K562 (cell line): ENCODE data around the gene PTGIR. TPM values are rescaled to one million over a fixed set of nuclear protein-coding genes. Genes with fewer than 3 reads are reported as not detected.
A peak's percentile ranks its signal among the peaks of the same experiment; 100 is the strongest.

Source experiments
- ATAC-seq: fragments of 200-7000 bp; cut with Tn5 transposase; 3 replicates; pipeline ENCODE4 v1.9.1; 2020; ENCODE audit warnings: moderate library complexity
- BruUV-seq: library from RNA; stranded (reverse); fragments of 400-500 nt; replicated peaks from 2 replicates; lab custom pipeline; 2021; lab: Mats Ljungman, UMichigan
- CTCF ChIA-PET: fragments of 300-600 bp; formaldehyde crosslinking; extraction: SDS; loops from one replicate; lab custom pipeline; 2021; ENCODE audit warnings: low intra/inter-chr PET ratio; lab: Yijun Ruan, JAX
- POLR2A ChIA-PET: fragments of 300-600, 350-650 bp; sonication (Branson Sonifier 250); formaldehyde crosslinking; extraction: SDS; loops from one replicate; lab custom pipeline; 2021; ENCODE audit warnings: antibody characterized with exemption, inconsistent platforms; lab: Yijun Ruan, JAX
- DNase-seq, 4 experiments: peaks; one replicate each; pipeline versions ENCODE4 v3.0.0 to v3.0.0-alpha.2; 2011 to 2018; ENCODE audit warnings: low spot score in 3 of 4, mixed read lengths in 3 of 4; ENCODE audit errors: extremely low read depth in 1 of 4
- FAIRE-seq: peaks from 2 replicates; lab custom pipeline; 2011; peaks lifted over from hg19 to GRCh38; lab: Jason Lieb, UNC
- H2AFZ ChIP-seq: 2 replicates; pipeline ENCODE4 v1.6.0; 2011; ENCODE audit warnings: low read depth, low read length, control low read depth, inconsistent platforms
- H3K27ac ChIP-seq: fragments of 200-600 bp; 3 replicates; pipeline ENCODE4 v1.8.0; 2011; ENCODE audit warnings: low read depth, mild to moderate bottlenecking, control low read depth, inconsistent platforms, low read length, moderate library complexity, mixed read lengths; ENCODE audit errors: extremely low read depth
- H3K27me3 ChIP-seq, 2 experiments: fragments of 300-600 bp in 1 of 2; 2 replicates in 1 of 2; 3 replicates in 1 of 2; pipeline versions ENCODE4 v1.6.0 to v1.8.0; 2011; ENCODE audit warnings: inconsistent platforms in 2 of 2, low read length in 2 of 2, mild to moderate bottlenecking in 1 of 2, mixed read lengths in 1 of 2, moderate library complexity in 1 of 2; ENCODE audit not compliant: control insufficient read depth in 2 of 2, insufficient read depth in 2 of 2
- H3K36me3 ChIP-seq: fragments of 300-600 bp; 3 replicates; pipeline ENCODE4 v1.8.0; 2011; ENCODE audit warnings: mild to moderate bottlenecking, low read length, inconsistent platforms; ENCODE audit not compliant: control insufficient read depth, insufficient read depth
- H3K4me1 ChIP-seq, 2 experiments: fragments of 200-600 bp in 1 of 2; replicated peaks in 1 of 2; 2 replicates in 1 of 2; 3 replicates in 1 of 2; pipeline versions ENCODE4 v1.5.1 to v1.8.0; 2011; ENCODE audit warnings: inconsistent platforms in 2 of 2, low read length in 2 of 2, mild to moderate bottlenecking in 1 of 2, mixed read lengths in 1 of 2, moderate library complexity in 1 of 2; ENCODE audit not compliant: control insufficient read depth in 2 of 2, insufficient read depth in 2 of 2
- H3K4me2 ChIP-seq: 2 replicates; pipeline ENCODE4 v1.6.1; 2011; ENCODE audit warnings: low read length, control low read depth, inconsistent platforms, mixed read lengths; ENCODE audit not compliant: insufficient read depth
- H3K4me3 ChIP-seq: fragments of 200-600 bp; sonication (generic), shearing (Covaris generic); 2 replicates; pipeline ENCODE4 v1.5.1; 2016; ENCODE audit warnings: control low read depth, inconsistent platforms
- H3K79me2 ChIP-seq: fragments of 200-600 bp; 3 replicates; pipeline ENCODE4 v1.8.0; 2011; ENCODE audit warnings: low read length, inconsistent platforms; ENCODE audit not compliant: control insufficient read depth, insufficient read depth
- H3K9ac ChIP-seq, 2 experiments: 2 replicates each; pipeline versions ENCODE4 v1.6.0 to v1.6.1; 2011; ENCODE audit warnings: low read depth in 2 of 2, low read length in 2 of 2, control low read depth in 1 of 2, inconsistent platforms in 1 of 2, mild to moderate bottlenecking in 1 of 2, mixed read lengths in 1 of 2; ENCODE audit not compliant: insufficient read depth in 1 of 2
- H3K9me1 ChIP-seq: one replicate; pipeline ENCODE4 v1.6.0; 2011; ENCODE audit warnings: inconsistent platforms, mild to moderate bottlenecking, low read length, moderate library complexity; ENCODE audit not compliant: control insufficient read depth, insufficient read depth
- H3K9me3 ChIP-seq: replicated peaks from 2 replicates; pipeline ENCODE4 v1.5.1; 2011; ENCODE audit warnings: low read depth, low read length, inconsistent platforms; ENCODE audit not compliant: control insufficient read depth, insufficient read depth
- H4K20me1 ChIP-seq: replicated peaks from 2 replicates; pipeline ENCODE4 v1.6.1; 2011; ENCODE audit warnings: low read length, inconsistent platforms, mixed read lengths; ENCODE audit not compliant: control insufficient read depth, insufficient read depth
- MED1 ChIP-seq: sonication (generic); formaldehyde crosslinking; IDR thresholded peaks from 2 replicates; pipeline ENCODE4 v1.8.1; 2023; ENCODE audit warnings: missing genetic modification reagents, borderline replicate concordance
- ZBED1 ChIP-seq: IDR thresholded peaks from 2 replicates; pipeline ENCODE4 v1.6.1; 2014
- ZNF780A ChIP-seq: fragments of 250-450 bp; sonication (Bioruptor Pico); IDR thresholded peaks from 2 replicates; pipeline ENCODE4 v1.5.0; 2021; ENCODE audit warnings: mild to moderate bottlenecking
- WGBS: fragments of 100-300 bp; shearing (Covaris generic); methylation state at CpG from one replicate; pipeline ENCODE4 v1.1.6; 2016; ENCODE audit warnings: low coverage, mixed read lengths; ENCODE audit not compliant: insufficient coverage; ENCODE audit errors: missing lambda C conversion rate; 5-methylcytosine and 5-hydroxymethylcytosine counted together
- in situ Hi-C: fragments of 300-500 bp; cut with MboI; formaldehyde crosslinking; loops from 4 replicates; pipeline ENCODE4 v1.15.0; 2018; ENCODE audit warnings: inconsistent platforms, mixed read lengths
- intact Hi-C: fragments of 100-400 bp; cut with micrococcal nuclease; formaldehyde crosslinking; loops from 2 replicates; pipeline ENCODE4 v1.14.2; 2022
- polyA plus RNA-seq, 8 experiments: library from polyadenylated mRNA; depleted of rRNA in 4 of 8; stranded (reverse) in 5 of 8; unstranded in 3 of 8; fragments of >200 nt; fragmentation: Nextera tagmentation in 2 of 8; fragmentation: Illumina TruSeq in 1 of 8; extraction: Ambion mirVana in 2 of 8; extraction: Trizol in 1 of 8; gene quantifications; 2 replicates each; pipeline versions ENCODE4 v1.2.1 to v1.2.3, GENCODE V29; 2011 to 2014; ENCODE audit warnings: inconsistent platforms in 1 of 8, missing spikeins in 1 of 8
- total RNA-seq, 7 experiments: library from RNA; depleted of rRNA in 6 of 7; stranded (reverse); fragments of >200 nt in 6 of 7; fragmentation: Illumina TruSeq in 2 of 7; extraction: Trizol in 2 of 7; gene quantifications; 2 replicates each; pipeline versions ENCODE4 v1.2.1 to v1.2.3, GENCODE V29; 2011 to 2021; ENCODE audit warnings: low replicate concordance in 1 of 7
- TF ChIP-seq, protein P1 (sequence below): fragments of 250-450 bp; sonication (Bioruptor Pico); IDR thresholded peaks from 2 replicates; pipeline ENCODE4 v1.5.1; 2021; ENCODE audit warnings: mild to moderate bottlenecking
- TF ChIP-seq, protein P2 (sequence below): sonication (generic); formaldehyde crosslinking; IDR thresholded peaks from 2 replicates; pipeline ENCODE4 v1.8.1; 2023; ENCODE audit warnings: mild to moderate bottlenecking, missing genetic modification reagents
- TF ChIP-seq, protein P3 (sequence below): fragments of 150-350 bp; IDR thresholded peaks from 2 replicates; pipeline ENCODE4 v1.6.1; 2014; ENCODE audit warnings: low read depth, mild to moderate bottlenecking, low read length, borderline replicate concordance

Gene PTGIR
- total and polyA plus RNA-seq, 9 of the 15 experiments (the other 6 are each of a cell fraction or from before 2014, with no cell fraction given), result 0.11 to 3.4 (median 1.1) TPM; not detected in 1

DNA sequence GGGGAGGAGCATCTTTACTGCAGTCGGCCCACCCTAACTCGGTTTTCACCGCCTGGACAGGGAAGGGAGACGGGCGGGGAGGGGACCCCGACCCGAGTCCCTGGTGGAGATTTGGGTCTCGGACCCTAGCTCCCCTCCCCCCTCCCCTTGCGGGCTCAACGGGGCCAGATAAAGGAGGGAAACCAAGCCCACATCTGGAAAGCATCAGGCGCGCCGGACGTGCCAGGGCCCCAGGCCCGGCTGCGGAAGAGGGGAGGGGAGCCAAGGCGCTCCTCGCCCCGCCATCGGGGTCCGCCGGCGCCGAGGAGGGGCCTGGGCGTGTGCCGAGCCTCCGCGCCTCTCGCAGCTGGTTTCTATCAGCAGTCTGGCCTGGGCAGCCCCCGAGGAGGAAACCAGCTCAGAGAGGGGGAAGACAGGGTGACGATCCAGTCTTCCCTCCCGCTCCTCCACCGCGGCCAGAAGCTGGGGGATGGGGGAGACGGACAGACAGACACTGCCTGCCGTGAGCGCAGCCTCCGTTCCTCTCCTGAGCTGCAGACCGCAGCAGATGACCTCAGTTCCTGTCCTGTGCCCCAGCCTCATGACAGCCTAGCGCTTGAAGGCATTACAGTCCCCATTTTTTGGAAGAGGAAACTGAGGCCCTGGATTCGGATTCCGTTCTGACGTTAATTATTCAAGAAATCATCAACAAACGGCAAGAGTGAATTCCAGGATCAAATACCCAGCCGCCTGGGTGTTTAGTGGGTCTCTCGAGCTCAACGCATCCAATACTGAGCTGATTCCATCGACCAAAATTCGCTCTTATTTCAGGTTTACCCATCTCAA lies 14.7 kb upstream of the PTGIR start (continued):
- TF ChIP-seq, protein P1, sequence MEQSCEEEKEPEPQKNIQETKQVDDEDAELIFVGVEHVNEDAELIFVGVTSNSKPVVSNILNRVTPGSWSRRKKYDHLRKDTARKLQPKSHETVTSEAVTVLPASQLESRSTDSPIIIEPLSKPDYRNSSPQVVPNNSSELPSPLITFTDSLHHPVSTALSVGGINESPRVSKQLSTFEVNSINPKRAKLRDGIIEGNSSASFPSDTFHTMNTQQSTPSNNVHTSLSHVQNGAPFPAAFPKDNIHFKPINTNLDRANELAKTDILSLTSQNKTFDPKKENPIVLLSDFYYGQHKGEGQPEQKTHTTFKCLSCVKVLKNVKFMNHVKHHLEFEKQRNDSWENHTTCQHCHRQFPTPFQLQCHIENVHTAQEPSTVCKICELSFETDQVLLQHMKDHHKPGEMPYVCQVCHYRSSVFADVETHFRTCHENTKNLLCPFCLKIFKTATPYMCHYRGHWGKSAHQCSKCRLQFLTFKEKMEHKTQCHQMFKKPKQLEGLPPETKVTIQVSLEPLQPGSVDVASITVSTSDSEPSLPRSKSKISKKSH (CRISPR knock-in tag), result no peak
- no peak for TF ChIP-seq MED1 (CRISPR knock-in tag)
- TF ChIP-seq ZNF780A (CRISPR knock-in tag), result no peak

DNA sequence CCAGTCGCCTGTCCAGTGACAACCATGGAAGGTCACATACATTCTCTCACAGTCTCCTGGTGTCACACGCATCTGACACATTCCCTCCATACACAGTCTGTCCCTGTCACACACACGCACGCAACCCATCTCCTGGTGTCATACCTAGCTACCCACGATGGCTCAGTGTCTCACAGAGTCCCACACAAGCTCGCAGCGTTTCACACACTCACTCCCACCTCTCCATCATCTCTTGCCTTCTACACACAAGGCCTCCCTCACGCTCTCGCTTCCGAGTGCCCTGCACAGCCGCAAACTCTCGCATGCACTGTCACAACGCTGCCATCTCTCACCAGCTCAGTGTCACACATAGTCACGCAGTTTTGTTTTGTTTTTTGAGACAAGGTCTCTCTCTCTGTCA lies 12.3 kb upstream of the PTGIR start:
- POLR2A ChIA-PET, result interaction anchor here (0.6 kb wide), 1 partner anchor 144 kb away, joined by 3 read pairs; no protein-coding TSS in a partner anchor
- ATAC-seq (no peak), DNase-seq (no peak), FAIRE-seq (no peak)
- Histone ChIP-seq H3K9me1 (no peaks in the 10 kb centered on the region), H3K4me3 (no peak overlapping the region), H3K27ac (no peak overlapping the region), H3K4me1 (peaks cover 26 to 57% of the 10 kb centered on the region in 2 experiments), H3K4me2 (no peak overlapping the region), H2AFZ (no peak overlapping the region), H3K9ac (no peak overlapping the region), H3K79me2 (no peaks in the 10 kb centered on the region), H3K27me3 (no peaks in the 10 kb centered on the region), H3K9me3 (no peaks in the 10 kb centered on the region), H4K20me1 (no peaks in the 10 kb centered on the region), H3K36me3 (no peaks in the 10 kb centered on the region)
- no TSS peak for BruUV-seq
- in situ Hi-C loops (no loop called here), intact Hi-C loops (no loop called here)
- WGBS, result 84% methylated on average over 14 of the region's 14 CpGs
- CTCF ChIA-PET, result interaction anchor here (0.6 kb wide), 1 partner anchor 590 kb away, joined by 3 read pairs; no protein-coding TSS in a partner anchor
- TF ChIP-seq, protein P2, sequence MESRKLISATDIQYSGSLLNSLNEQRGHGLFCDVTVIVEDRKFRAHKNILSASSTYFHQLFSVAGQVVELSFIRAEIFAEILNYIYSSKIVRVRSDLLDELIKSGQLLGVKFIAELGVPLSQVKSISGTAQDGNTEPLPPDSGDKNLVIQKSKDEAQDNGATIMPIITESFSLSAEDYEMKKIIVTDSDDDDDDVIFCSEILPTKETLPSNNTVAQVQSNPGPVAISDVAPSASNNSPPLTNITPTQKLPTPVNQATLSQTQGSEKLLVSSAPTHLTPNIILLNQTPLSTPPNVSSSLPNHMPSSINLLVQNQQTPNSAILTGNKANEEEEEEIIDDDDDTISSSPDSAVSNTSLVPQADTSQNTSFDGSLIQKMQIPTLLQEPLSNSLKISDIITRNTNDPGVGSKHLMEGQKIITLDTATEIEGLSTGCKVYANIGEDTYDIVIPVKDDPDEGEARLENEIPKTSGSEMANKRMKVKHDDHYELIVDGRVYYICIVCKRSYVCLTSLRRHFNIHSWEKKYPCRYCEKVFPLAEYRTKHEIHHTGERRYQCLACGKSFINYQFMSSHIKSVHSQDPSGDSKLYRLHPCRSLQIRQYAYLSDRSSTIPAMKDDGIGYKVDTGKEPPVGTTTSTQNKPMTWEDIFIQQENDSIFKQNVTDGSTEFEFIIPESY (CRISPR knock-in tag), result 0 out of 2 replicates have a peak, but pooled peaks have one; percentile 22
- TF ChIP-seq, protein P3, sequence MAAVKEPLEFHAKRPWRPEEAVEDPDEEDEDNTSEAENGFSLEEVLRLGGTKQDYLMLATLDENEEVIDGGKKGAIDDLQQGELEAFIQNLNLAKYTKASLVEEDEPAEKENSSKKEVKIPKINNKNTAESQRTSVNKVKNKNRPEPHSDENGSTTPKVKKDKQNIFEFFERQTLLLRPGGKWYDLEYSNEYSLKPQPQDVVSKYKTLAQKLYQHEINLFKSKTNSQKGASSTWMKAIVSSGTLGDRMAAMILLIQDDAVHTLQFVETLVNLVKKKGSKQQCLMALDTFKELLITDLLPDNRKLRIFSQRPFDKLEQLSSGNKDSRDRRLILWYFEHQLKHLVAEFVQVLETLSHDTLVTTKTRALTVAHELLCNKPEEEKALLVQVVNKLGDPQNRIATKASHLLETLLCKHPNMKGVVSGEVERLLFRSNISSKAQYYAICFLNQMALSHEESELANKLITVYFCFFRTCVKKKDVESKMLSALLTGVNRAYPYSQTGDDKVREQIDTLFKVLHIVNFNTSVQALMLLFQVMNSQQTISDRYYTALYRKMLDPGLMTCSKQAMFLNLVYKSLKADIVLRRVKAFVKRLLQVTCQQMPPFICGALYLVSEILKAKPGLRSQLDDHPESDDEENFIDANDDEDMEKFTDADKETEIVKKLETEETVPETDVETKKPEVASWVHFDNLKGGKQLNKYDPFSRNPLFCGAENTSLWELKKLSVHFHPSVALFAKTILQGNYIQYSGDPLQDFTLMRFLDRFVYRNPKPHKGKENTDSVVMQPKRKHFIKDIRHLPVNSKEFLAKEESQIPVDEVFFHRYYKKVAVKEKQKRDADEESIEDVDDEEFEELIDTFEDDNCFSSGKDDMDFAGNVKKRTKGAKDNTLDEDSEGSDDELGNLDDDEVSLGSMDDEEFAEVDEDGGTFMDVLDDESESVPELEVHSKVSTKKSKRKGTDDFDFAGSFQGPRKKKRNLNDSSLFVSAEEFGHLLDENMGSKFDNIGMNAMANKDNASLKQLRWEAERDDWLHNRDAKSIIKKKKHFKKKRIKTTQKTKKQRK, result no peak
- TF ChIP-seq ZBED1, result peak; percentile 16; the same call in 1 of the 2 replicates
